ENCODE data around the gene ZMYND8. TPM values are rescaled to one million over a fixed set of nuclear protein-coding genes. Genes with fewer than 3 reads are reported as not detected.

Gene ZMYND8
- total and polyA plus RNA-seq, 3 donors from 2014 or later, result 30.4 to 102 (median 87.2) TPM

- intact Hi-C loops (cut with DNase I; ENCODE audit: low total_unique reads), result no loop called here
- H3K4me3 ChIP-seq, result no peak overlapping the region
- WGBS, 2 donors, result 93 to 96% methylated on average over 4 to 6 of the region's 6 CpGs
- no peak for DNase-seq
- H3K9me3 ChIP-seq, result no peaks in the 10 kb centered on the region
- peaks cover 6% of the 10 kb centered on the region for H3K4me1 ChIP-seq
- H3K27me3 ChIP-seq, result no peaks in the 10 kb centered on the region
- H3K36me3 ChIP-seq (ENCODE audit: low read depth, missing control alignments), result no peaks in the 10 kb centered on the region
- TF ChIP-seq CTCF (IDR thresholded peaks at IDR 0.05) (no peak), POLR2A (IDR thresholded peaks at IDR 0.05) (no peak)
- H3K27ac ChIP-seq, result no peak overlapping the region
Observed at GRCh38 chr20:47235111-47235510, 121.4 kb downstream of the ZMYND8 start.

GRCh38 chr20:47233333-47234188, 122.9 kb downstream of the ZMYND8 start:
- H3K27me3 ChIP-seq, result no peaks in the 10 kb centered on the region
- no peaks in the 10 kb centered on the region for H3K36me3 ChIP-seq (ENCODE audit: low read depth, missing control alignments)
- no peak overlapping the region for H3K27ac ChIP-seq
- H3K9me3 ChIP-seq, result no peaks in the 10 kb centered on the region
- no peak for DNase-seq
- intact Hi-C loops (cut with DNase I; ENCODE audit: low total_unique reads), result no loop called here
- no peak for TF ChIP-seq POLR2A (IDR thresholded peaks at IDR 0.05)
- no peak for TF ChIP-seq CTCF (IDR thresholded peaks at IDR 0.05)
- peaks cover 6% of the 10 kb centered on the region for H3K4me1 ChIP-seq
- WGBS, 2 donors, result 91 to 94% methylated on average over 9 of the region's 9 CpGs
- H3K4me3 ChIP-seq, result no peak overlapping the region

GRCh38 chr20:47232518-47232917, 124.0 kb downstream of the ZMYND8 start:
- WGBS, 2 donors, result 81 to 89% methylated on average over 3 of the region's 3 CpGs
- H3K4me3 ChIP-seq, result no peak overlapping the region
- H3K9me3 ChIP-seq, result no peaks in the 10 kb centered on the region
- no peaks in the 10 kb centered on the region for H3K27me3 ChIP-seq
- intact Hi-C loops (cut with DNase I; ENCODE audit: low total_unique reads), result no loop called here
- H3K27ac ChIP-seq, result no peak overlapping the region
- TF ChIP-seq CTCF (IDR thresholded peaks at IDR 0.05), result no peak
- TF ChIP-seq POLR2A (IDR thresholded peaks at IDR 0.05), result no peak
- no peaks in the 10 kb centered on the region for H3K4me1 ChIP-seq
- no peak for DNase-seq
- no peaks in the 10 kb centered on the region for H3K36me3 ChIP-seq (ENCODE audit: low read depth, missing control alignments)

GRCh38 chr20:47231382-47232039, 125.0 kb downstream of the ZMYND8 start:
- Histone ChIP-seq H3K27ac (no peak overlapping the region), H3K36me3 (ENCODE audit: low read depth, missing control alignments) (no peaks in the 10 kb centered on the region)
- intact Hi-C loops (cut with DNase I; ENCODE audit: low total_unique reads), result no loop called here

More at GRCh38 chr20:47231382-47232039, 125.0 kb downstream of the ZMYND8 start:
- no peaks in the 10 kb centered on the region for H3K27me3 ChIP-seq
- no peaks in the 10 kb centered on the region for H3K4me1 ChIP-seq
- TF ChIP-seq CTCF (IDR thresholded peaks at IDR 0.05) (no peak), POLR2A (IDR thresholded peaks at IDR 0.05) (no peak)
- no peak for DNase-seq
- 75 to 82% methylated on average over 16 of the region's 16 CpGs for WGBS, 2 donors
- H3K9me3 ChIP-seq, result no peaks in the 10 kb centered on the region
- H3K4me3 ChIP-seq, result no peak overlapping the region

Data from testis (tissue), 3 donors.